ENCODE measurements around the gene SLC8A3.

DNA sequence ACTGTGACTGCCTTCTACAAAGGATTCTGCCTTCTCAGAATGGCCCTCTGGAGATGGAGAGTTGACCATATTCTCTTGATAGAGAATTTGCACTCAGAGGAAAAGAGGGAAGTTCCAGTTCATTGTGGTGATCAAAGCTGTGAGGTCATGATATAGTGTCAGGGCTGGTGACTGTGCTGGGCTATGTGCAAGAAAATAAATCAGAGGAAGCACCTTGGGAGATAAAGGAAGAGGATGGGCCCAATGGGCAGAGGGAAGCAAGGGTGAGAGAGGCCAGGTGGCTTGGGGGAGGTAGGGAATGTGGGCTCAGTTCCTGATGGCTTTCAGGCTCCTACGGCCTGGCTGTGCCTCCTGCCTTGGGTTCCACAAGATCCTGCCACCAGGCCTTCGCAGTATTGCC is 145.8 kb downstream of the SLC8A3 start:
- TF ChIP-seq, protein P1, sequence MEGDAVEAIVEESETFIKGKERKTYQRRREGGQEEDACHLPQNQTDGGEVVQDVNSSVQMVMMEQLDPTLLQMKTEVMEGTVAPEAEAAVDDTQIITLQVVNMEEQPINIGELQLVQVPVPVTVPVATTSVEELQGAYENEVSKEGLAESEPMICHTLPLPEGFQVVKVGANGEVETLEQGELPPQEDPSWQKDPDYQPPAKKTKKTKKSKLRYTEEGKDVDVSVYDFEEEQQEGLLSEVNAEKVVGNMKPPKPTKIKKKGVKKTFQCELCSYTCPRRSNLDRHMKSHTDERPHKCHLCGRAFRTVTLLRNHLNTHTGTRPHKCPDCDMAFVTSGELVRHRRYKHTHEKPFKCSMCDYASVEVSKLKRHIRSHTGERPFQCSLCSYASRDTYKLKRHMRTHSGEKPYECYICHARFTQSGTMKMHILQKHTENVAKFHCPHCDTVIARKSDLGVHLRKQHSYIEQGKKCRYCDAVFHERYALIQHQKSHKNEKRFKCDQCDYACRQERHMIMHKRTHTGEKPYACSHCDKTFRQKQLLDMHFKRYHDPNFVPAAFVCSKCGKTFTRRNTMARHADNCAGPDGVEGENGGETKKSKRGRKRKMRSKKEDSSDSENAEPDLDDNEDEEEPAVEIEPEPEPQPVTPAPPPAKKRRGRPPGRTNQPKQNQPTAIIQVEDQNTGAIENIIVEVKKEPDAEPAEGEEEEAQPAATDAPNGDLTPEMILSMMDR (IDR thresholded peaks at IDR 0.05), result no peak
- no peak for TF ChIP-seq POLR2A (IDR thresholded peaks at IDR 0.05)
